WTC11 (cell line): ENCODE measurements around the gene YWHAH.

Experiments
- CTCF ChIP-seq: fragments of 200-600 bp; IDR thresholded peaks from 2 replicates; pipeline ENCODE4 v1.8.0; 2022; ENCODE audit warnings: antibody characterized with exemption
- E2F4 ChIP-seq: sonication (generic); formaldehyde crosslinking; IDR thresholded peaks from 2 replicates; pipeline ENCODE4 v1.8.1; 2022; ENCODE audit warnings: low read depth, mild to moderate bottlenecking, moderate library complexity, missing genetic modification reagents, borderline replicate concordance
- E2F5 ChIP-seq: sonication (generic); formaldehyde crosslinking; IDR thresholded peaks from 2 replicates; pipeline ENCODE4 v1.8.1; 2022; ENCODE audit warnings: mild to moderate bottlenecking, moderate library complexity, missing genetic modification reagents
- FOXJ3 ChIP-seq: sonication (generic); formaldehyde crosslinking; IDR thresholded peaks from 2 replicates; pipeline ENCODE4 v1.9.0; 2021; ENCODE audit warnings: missing genetic modification reagents, mild to moderate bottlenecking, borderline replicate concordance
- MLX ChIP-seq: sonication (generic); formaldehyde crosslinking; IDR thresholded peaks from 2 replicates; pipeline ENCODE4 v1.8.1; 2023; ENCODE audit warnings: mild to moderate bottlenecking, missing genetic modification reagents, moderate library complexity
- NFYB ChIP-seq: sonication (generic); formaldehyde crosslinking; conservative IDR thresholded peaks from 2 replicates; pipeline ENCODE4 v1.8.0; 2022; ENCODE audit warnings: low read depth, missing genetic modification reagents
- ZNF416 ChIP-seq: fragments of 250-450 bp; sonication (Bioruptor Pico); IDR thresholded peaks from 2 replicates; pipeline ENCODE4 v1.9.0; 2021; ENCODE audit warnings: mild to moderate bottlenecking, inconsistent platforms
- TF ChIP-seq, protein P1 (sequence below): sonication (generic); formaldehyde crosslinking; IDR thresholded peaks from 2 replicates; pipeline ENCODE4 v1.8.0; 2022; ENCODE audit warnings: mild to moderate bottlenecking, missing genetic modification reagents
- TF ChIP-seq, protein P2 (sequence below): sonication (generic); formaldehyde crosslinking; IDR thresholded peaks from 2 replicates; pipeline ENCODE4 v1.8.1; 2022; ENCODE audit warnings: mild to moderate bottlenecking, missing genetic modification reagents, moderate library complexity, borderline replicate concordance

GRCh38 chr22:31998784-31999385 lies 54.5 kb downstream of the YWHAH start:
- TF ChIP-seq CTCF (no peak), FOXJ3 (CRISPR knock-in tag) (no peak), E2F4 (CRISPR knock-in tag) (no peak), ZNF416 (no peak), MLX (no peak), NFYB (no peak), E2F5 (CRISPR knock-in tag) (no peak)
- TF ChIP-seq, protein P1, sequence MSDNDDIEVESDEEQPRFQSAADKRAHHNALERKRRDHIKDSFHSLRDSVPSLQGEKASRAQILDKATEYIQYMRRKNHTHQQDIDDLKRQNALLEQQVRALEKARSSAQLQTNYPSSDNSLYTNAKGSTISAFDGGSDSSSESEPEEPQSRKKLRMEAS = no peak
- TF ChIP-seq, protein P2, sequence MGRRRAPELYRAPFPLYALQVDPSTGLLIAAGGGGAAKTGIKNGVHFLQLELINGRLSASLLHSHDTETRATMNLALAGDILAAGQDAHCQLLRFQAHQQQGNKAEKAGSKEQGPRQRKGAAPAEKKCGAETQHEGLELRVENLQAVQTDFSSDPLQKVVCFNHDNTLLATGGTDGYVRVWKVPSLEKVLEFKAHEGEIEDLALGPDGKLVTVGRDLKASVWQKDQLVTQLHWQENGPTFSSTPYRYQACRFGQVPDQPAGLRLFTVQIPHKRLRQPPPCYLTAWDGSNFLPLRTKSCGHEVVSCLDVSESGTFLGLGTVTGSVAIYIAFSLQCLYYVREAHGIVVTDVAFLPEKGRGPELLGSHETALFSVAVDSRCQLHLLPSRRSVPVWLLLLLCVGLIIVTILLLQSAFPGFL (CRISPR knock-in tag) = no peak
